Gastroesophageal sphincter (tissue), 4 donors: Measurements from ENCODE around the gene PROM2. TPM values are rescaled to one million over a fixed set of nuclear protein-coding genes. Genes with fewer than 3 reads are reported as not detected.

ENCODE experiments used
- ATAC-seq: fragments of 150-250 bp; one replicate; pipeline ENCODE4 v1.9.1; 2016; ENCODE audit warnings: mild to moderate bottlenecking, moderate library complexity
- H3K27ac ChIP-seq, 4 donors: fragments of 200-600 bp; sonication (generic) in 3 of 4; 1 replicate in 3 of 4; 2 replicates in 1 of 4; pipeline ENCODE4 v1.5.1; 2016 to 2019
- H3K27me3 ChIP-seq: fragments of 200-600 bp; sonication (generic); one replicate; pipeline ENCODE4 v1.5.1; 2019
- H3K36me3 ChIP-seq, 2 donors: fragments of 200-600 bp; sonication (generic); one replicate each; pipeline ENCODE4 v1.5.1; 2019; ENCODE audit warnings: control low read depth in 1 of 2
- H3K4me1 ChIP-seq, 3 donors: fragments of 200-600 bp; sonication (generic); 1 replicate in 2 of 3; 2 replicates in 1 of 3; pipeline ENCODE4 v1.5.1; 2016 to 2019; ENCODE audit warnings: control low read depth in 2 of 3
- H3K4me3 ChIP-seq, 2 donors: fragments of 200-600 bp; sonication (generic); one replicate each; pipeline ENCODE4 v1.5.1; 2019; ENCODE audit warnings: mild to moderate bottlenecking in 1 of 2, moderate library complexity in 1 of 2
- H3K9me3 ChIP-seq, 3 donors: fragments of 200-600 bp; sonication (generic); one replicate each; pipeline ENCODE4 v1.5.1; 2017 to 2019; ENCODE audit warnings: control low read depth in 2 of 3
- EP300 ChIP-seq: sonication (generic); formaldehyde crosslinking; IDR thresholded peaks from one replicate; pipeline ENCODE4 v1.6.1; 2017; ENCODE audit warnings: antibody characterized with exemption, mild to moderate bottlenecking
- POLR2A ChIP-seq, 2 donors: fragments of 450-650 bp; IDR thresholded peaks; one replicate each; pipeline ENCODE4 v1.6.1; 2017; ENCODE audit warnings: antibody characterized with exemption in 2 of 2, mild to moderate bottlenecking in 2 of 2, moderate library complexity in 1 of 2
- POLR2AphosphoS5 ChIP-seq: sonication (generic); formaldehyde crosslinking; IDR thresholded peaks from one replicate; pipeline ENCODE4 v1.6.1; 2017; ENCODE audit warnings: antibody characterized with exemption
- WGBS, 2 donors: methylation state at CpG; one replicate each; pipeline ENCODE4 v1.1.5; 2018; ENCODE audit warnings: low coverage in 1 of 2; 5-methylcytosine and 5-hydroxymethylcytosine counted together
- total RNA-seq, 4 donors: library from RNA; depleted of rRNA; stranded (reverse); fragments of >200 nt; gene quantifications; one replicate each; pipeline ENCODE4 v1.1.0, GENCODE V29; 2016
- TF ChIP-seq, protein P1 (sequence below), 4 experiments: fragments of 200-600 bp in 2 of 4; fragments of 450-650 bp in 2 of 4; sonication (generic) in 1 of 4; IDR thresholded peaks; one replicate each; pipeline ENCODE4 v1.5.1; 2017 to 2019; ENCODE audit warnings: antibody characterized with exemption in 4 of 4, mild to moderate bottlenecking in 2 of 4, moderate library complexity in 2 of 4

Gene PROM2
- total RNA-seq, 4 donors from 2014 or later: 0.94 to 36.4 (median 6.8) TPM

DNA sequence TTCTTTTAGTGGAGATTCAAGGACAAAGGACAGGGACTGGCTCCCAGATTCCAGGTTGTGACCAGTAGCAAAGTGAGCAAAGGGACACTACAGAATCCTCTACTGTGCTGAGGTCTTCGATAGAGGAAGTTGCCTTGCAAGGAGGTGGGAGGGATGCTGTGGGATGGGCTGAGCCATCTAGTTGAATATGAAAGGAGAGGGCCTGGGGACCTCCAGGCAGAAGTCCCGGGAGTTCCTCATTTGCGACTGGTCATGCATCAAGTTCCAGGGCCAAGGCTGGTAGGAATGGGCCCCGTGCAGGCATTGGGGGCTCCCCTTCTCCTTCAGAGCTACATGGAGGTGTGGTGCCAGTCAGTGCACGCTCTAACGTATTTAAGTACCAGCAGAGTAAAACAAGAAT, 12.6 kb upstream of the PROM2 start:
- peaks cover 0 to 20% (median 0%) of the 10 kb centered on the region in 3 donors for H3K9me3 ChIP-seq
- no peaks in the 10 kb centered on the region for H3K36me3 ChIP-seq
- H3K27me3 ChIP-seq: no peaks in the 10 kb centered on the region
- H3K4me3 ChIP-seq: no peak overlapping the region
- no peak for ATAC-seq
- TF ChIP-seq POLR2A (IDR thresholded peaks at IDR 0.05): no peak
- no peak for TF ChIP-seq EP300
- TF ChIP-seq POLR2AphosphoS5: no peak
- TF ChIP-seq, protein P1, sequence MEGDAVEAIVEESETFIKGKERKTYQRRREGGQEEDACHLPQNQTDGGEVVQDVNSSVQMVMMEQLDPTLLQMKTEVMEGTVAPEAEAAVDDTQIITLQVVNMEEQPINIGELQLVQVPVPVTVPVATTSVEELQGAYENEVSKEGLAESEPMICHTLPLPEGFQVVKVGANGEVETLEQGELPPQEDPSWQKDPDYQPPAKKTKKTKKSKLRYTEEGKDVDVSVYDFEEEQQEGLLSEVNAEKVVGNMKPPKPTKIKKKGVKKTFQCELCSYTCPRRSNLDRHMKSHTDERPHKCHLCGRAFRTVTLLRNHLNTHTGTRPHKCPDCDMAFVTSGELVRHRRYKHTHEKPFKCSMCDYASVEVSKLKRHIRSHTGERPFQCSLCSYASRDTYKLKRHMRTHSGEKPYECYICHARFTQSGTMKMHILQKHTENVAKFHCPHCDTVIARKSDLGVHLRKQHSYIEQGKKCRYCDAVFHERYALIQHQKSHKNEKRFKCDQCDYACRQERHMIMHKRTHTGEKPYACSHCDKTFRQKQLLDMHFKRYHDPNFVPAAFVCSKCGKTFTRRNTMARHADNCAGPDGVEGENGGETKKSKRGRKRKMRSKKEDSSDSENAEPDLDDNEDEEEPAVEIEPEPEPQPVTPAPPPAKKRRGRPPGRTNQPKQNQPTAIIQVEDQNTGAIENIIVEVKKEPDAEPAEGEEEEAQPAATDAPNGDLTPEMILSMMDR (IDR thresholded peaks at IDR 0.05): no peak
- H3K4me1 ChIP-seq: peaks cover 0 to 7% (median 0%) of the 10 kb centered on the region in 3 donors
- 61 to 70% methylated on average over 3 to 5 of the region's 6 CpGs for WGBS, 2 donors
- no peak overlapping the region for H3K27ac ChIP-seq

DNA sequence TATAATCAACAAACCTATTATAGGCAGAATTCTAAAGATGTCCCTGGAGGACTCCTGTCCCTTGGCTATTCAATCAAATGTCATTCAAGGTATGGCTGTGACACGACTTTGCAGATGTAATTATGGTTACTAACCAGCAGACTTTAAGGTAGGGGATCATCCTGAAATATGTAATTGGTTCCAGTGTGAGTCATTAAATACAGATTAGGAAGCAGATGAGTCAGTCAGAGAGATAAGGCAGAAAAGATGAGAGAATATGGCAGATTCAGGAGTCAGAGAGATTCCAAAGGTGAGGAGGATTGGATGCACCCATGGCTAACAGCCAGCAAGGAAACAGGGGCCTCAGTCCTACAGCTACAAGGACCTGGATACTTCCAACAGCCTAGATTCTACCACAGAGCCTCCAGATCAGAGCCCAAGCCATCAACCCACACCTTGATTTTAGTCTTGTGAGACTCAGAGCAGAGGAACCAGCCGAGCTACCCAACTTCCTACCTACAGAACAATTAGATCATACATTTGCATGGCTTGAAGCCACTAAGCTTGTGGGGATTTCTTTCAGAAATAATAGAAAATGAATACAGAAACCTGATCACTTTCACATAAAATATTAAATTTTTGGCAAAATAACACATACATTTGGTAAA, 11.2 kb upstream of the PROM2 start:
- H3K27me3 ChIP-seq: no peaks in the 10 kb centered on the region
- TF ChIP-seq POLR2A (IDR thresholded peaks at IDR 0.05) (no peak), EP300 (no peak), POLR2AphosphoS5 (no peak)
- TF ChIP-seq, protein P1 (IDR thresholded peaks at IDR 0.05): no peak
- peaks cover 0 to 7% (median 0%) of the 10 kb centered on the region in 3 donors for H3K4me1 ChIP-seq
- WGBS, 2 donors: 71 to 88% methylated on average over 2 of the region's 2 CpGs
- no peak overlapping the region for H3K4me3 ChIP-seq
- ATAC-seq: no peak
- H3K36me3 ChIP-seq: no peaks in the 10 kb centered on the region
- no peak overlapping the region for H3K27ac ChIP-seq
- peaks cover 0 to 6% (median 0%) of the 10 kb centered on the region in 3 donors for H3K9me3 ChIP-seq

DNA sequence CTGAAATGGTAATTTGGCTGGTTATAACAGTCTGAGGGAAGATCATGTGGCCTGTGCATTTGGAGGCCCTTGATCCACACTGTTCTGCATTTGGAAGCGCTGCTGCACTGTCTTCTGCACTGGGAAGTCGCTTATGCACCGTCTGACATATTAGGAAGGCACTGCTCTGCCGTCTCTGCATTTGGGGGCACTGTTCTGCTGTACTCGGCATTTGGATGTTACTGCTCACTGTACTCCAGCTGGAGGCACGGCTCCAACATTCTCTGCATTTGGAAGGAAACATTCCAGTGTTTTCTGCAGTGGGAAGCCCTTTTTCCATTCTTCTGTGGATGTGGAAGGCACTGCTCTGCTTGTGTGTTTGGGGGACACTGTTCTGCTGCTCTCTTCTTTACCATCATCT, 9.6 kb upstream of the PROM2 start:
- ATAC-seq: no peak
- no peaks in the 10 kb centered on the region for H3K9me3 ChIP-seq
- H3K4me3 ChIP-seq: no peak overlapping the region
- H3K27ac ChIP-seq: no peak overlapping the region
- WGBS, 2 donors: 19 to 35% methylated on average over 2 to 6 of the region's 6 CpGs
- H3K36me3 ChIP-seq: no peaks in the 10 kb centered on the region
- TF ChIP-seq POLR2A (IDR thresholded peaks at IDR 0.05) (no peak), EP300 (no peak), POLR2AphosphoS5 (no peak)
- TF ChIP-seq, protein P1 (IDR thresholded peaks at IDR 0.05): no peak
- no peaks in the 10 kb centered on the region for H3K27me3 ChIP-seq
- peaks cover 0 to 7% (median 0%) of the 10 kb centered on the region in 3 donors for H3K4me1 ChIP-seq

DNA sequence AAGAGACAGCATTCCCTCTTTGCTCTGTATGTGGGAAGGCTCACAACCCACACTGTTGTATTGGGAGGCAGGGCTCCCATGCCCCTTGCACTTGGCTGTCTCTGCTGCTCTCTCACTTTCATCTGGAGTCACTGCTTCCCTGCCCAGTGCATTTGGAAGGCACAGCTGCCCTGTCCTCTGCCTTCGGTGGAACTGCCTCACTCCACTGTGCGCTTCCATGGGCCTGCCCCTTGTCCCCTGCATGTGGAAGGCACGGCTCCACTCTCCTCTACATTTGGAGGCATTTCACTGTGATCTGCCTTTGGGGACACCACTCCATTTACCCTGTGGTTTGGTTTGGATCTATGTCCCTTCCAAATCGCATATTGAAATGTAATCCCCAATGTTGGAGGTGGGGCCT, 9.1 kb upstream of the PROM2 start:
- TF ChIP-seq POLR2AphosphoS5: no peak
- no peak for TF ChIP-seq POLR2A (IDR thresholded peaks at IDR 0.05)
- no peak for TF ChIP-seq EP300
- TF ChIP-seq, protein P1 (IDR thresholded peaks at IDR 0.05): no peak
- 80 to 83% methylated on average over 1 to 4 of the region's 4 CpGs for WGBS, 2 donors
- no peak overlapping the region for H3K4me3 ChIP-seq
- H3K27ac ChIP-seq: no peak overlapping the region
- no peaks in the 10 kb centered on the region for H3K27me3 ChIP-seq
- no peaks in the 10 kb centered on the region for H3K9me3 ChIP-seq
- peaks cover 0 to 7% (median 0%) of the 10 kb centered on the region in 3 donors for H3K4me1 ChIP-seq
- no peaks in the 10 kb centered on the region for H3K36me3 ChIP-seq
- ATAC-seq: no peak

DNA sequence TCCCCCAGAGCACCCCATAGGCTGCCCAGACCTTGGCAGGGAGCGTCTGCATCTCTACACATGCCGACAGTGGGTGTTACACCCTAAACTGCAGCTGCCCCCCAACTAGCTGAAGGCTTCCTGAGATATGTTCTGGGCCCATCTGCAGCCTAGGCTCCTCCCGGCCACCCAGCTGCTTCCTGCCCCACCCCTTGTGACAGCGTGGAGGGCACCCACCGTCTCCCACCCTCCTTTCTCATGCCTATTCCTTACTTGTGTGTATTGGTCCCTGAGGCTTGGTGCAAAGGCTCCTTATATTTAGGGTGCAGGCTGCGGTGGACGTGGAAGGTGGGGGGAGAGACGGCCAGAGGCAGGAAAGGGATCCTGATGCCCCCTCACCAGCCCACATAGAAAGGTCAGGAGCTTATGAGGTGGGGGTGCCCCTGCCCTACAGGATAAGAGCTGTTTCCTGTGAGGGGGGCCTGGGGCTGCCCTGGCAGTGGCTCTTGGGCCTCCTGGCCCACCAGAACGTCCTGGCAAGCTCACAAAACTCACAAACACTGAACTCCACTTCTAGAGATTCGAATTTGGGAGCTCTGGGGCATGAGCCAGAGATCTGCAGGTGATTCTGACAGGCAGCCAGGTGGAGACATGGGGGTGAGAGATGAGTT, 7.3 kb upstream of the PROM2 start:
- H3K4me1 ChIP-seq: peaks cover 0 to 7% (median 0%) of the 10 kb centered on the region in 3 donors
- TF ChIP-seq EP300 (no peak), POLR2AphosphoS5 (no peak), POLR2A (IDR thresholded peaks at IDR 0.05) (no peak)
- TF ChIP-seq, protein P1 (IDR thresholded peaks at IDR 0.05): no peak
- no peak for ATAC-seq
- H3K27ac ChIP-seq: no peak overlapping the region
- H3K4me3 ChIP-seq: no peak overlapping the region
- H3K27me3 ChIP-seq: no peaks in the 10 kb centered on the region
- H3K36me3 ChIP-seq: no peaks in the 10 kb centered on the region
- H3K9me3 ChIP-seq: no peaks in the 10 kb centered on the region
- 60 to 80% methylated on average over 1 of the region's 10 CpGs for WGBS, 2 donors
